HCT116 (cell line): ENCODE data around the gene SNRPF. TPM values are rescaled to one million over a fixed set of nuclear protein-coding genes. Genes with fewer than 3 reads are reported as not detected.

Experiments used
- ATAC-seq: fragments of 200-7000 bp; cut with Tn5 transposase; 2 replicates; pipeline ENCODE4 v1.9.1; 2020; ENCODE audit warnings: mild to moderate bottlenecking, moderate library complexity
- BruUV-seq: library from RNA; stranded (reverse); fragments of 400-500 nt; replicated peaks from 2 replicates; lab custom pipeline; 2021; lab: Mats Ljungman, UMichigan
- CTCF ChIA-PET: fragments of 300-600 bp; sonication (Branson Sonifier 250); formaldehyde crosslinking; loops from one replicate; lab custom pipeline; 2021; ENCODE audit warnings: antibody characterized with exemption; lab: Charles Lee
- POLR2A ChIA-PET: fragments of 300-600, 350-600 bp; sonication (Branson Sonifier 250); formaldehyde crosslinking; loops from one replicate; lab custom pipeline; 2021; ENCODE audit warnings: antibody characterized with exemption; lab: Charles Lee
- RAD21 ChIA-PET, 2 experiments: fragments of 300-600 bp; sonication (Branson Sonifier 250); formaldehyde crosslinking; loops; one replicate each; lab custom pipeline; 2023; ENCODE audit warnings: low total read pairs in 2 of 2; ENCODE audit not compliant: uncharacterized antibody in 2 of 2, unreplicated experiment in 2 of 2, low non-redundant PET in 1 of 2; lab: Charles Lee
- DNase-seq: peaks from one replicate; pipeline ENCODE4 v3.0.0-alpha.2; 2010; ENCODE audit warnings: low read depth, low spot score
- H2AFZ ChIP-seq: fragments of 200-600 bp; shearing (Covaris generic), sonication (generic); 2 replicates; pipeline ENCODE4 v1.6.1; 2017; ENCODE audit warnings: low read depth, mixed run types, mixed read lengths, antibody characterized with exemption, low read length; ENCODE audit not compliant: poor library complexity, severe bottlenecking
- H3K27ac ChIP-seq: 2 replicates; pipeline ENCODE4 v1.5.1; 2012; ENCODE audit warnings: low read depth, low read length
- H3K27me3 ChIP-seq: fragments of 200-600 bp; sonication (generic); 2 replicates; pipeline ENCODE4 v1.6.1; 2016; ENCODE audit warnings: mixed run types, low read length, mixed read lengths; ENCODE audit not compliant: insufficient read depth
- H3K36me3 ChIP-seq, 2 experiments: fragments of 200-500 bp in 1 of 2; fragments of 200-600 bp in 1 of 2; sonication (Bioruptor generic) in 1 of 2; sonication (generic) in 1 of 2; 2 replicates each; pipeline versions ENCODE4 v1.5.1 to v1.6.1; 2014 to 2016; ENCODE audit warnings: low read length in 2 of 2, inconsistent platforms in 1 of 2, mixed read lengths in 1 of 2, mixed run types in 1 of 2; ENCODE audit not compliant: insufficient read depth in 2 of 2, control insufficient read depth in 1 of 2
- H3K4me1 ChIP-seq, 2 experiments: fragments of 200-600 bp in 1 of 2; sonication (generic) in 1 of 2; 2 replicates each; pipeline versions ENCODE4 v1.5.1 to v1.6.1; 2012 to 2017; ENCODE audit warnings: low read length in 2 of 2, inconsistent platforms in 1 of 2, mild to moderate bottlenecking in 1 of 2, mixed read lengths in 1 of 2, mixed run types in 1 of 2, moderate library complexity in 1 of 2; ENCODE audit not compliant: insufficient read depth in 2 of 2, control insufficient read depth in 1 of 2
- H3K4me2 ChIP-seq: fragments of 200-600 bp; sonication (generic); 2 replicates; pipeline ENCODE4 v1.6.1; 2017; ENCODE audit warnings: mixed run types, low read length, mixed read lengths
- H3K4me3 ChIP-seq, 2 experiments: fragments of 200-600 bp in 1 of 2; sonication (generic) in 1 of 2; replicated peaks in 1 of 2; 2 replicates each; pipeline ENCODE4 v1.5.1; 2011 to 2016; ENCODE audit warnings: low read length in 2 of 2, control low read depth in 1 of 2, low read depth in 1 of 2, mild to moderate bottlenecking in 1 of 2, mixed read lengths in 1 of 2, mixed run types in 1 of 2
- H3K79me2 ChIP-seq: fragments of 200-600 bp; sonication (generic); 2 replicates; pipeline ENCODE4 v1.6.1; 2017; ENCODE audit warnings: mild to moderate bottlenecking, mixed run types, low read length, moderate library complexity, mixed read lengths; ENCODE audit not compliant: insufficient read depth
- H3K9ac ChIP-seq: fragments of 200-600 bp; sonication (generic); 2 replicates; pipeline ENCODE4 v1.6.1; 2016; ENCODE audit warnings: low read length, mixed read lengths
- H3K9me2 ChIP-seq: fragments of 200-600 bp; sonication (generic), shearing (Covaris generic); 2 replicates; pipeline ENCODE4 v1.6.1; 2017; ENCODE audit warnings: mixed run types, mild to moderate bottlenecking, moderate library complexity; ENCODE audit not compliant: insufficient read depth
- H3K9me3 ChIP-seq, 2 experiments: fragments of 200-500 bp in 1 of 2; fragments of 200-600 bp in 1 of 2; sonication (Bioruptor generic) in 1 of 2; sonication (generic) in 1 of 2; 2 replicates each; pipeline ENCODE4 v1.6.1; 2014 to 2017; ENCODE audit warnings: low read length in 2 of 2, mixed read lengths in 2 of 2, inconsistent platforms in 1 of 2, low read depth in 1 of 2, mild to moderate bottlenecking in 1 of 2, mixed run types in 1 of 2, moderate library complexity in 1 of 2; ENCODE audit not compliant: control insufficient read depth in 1 of 2, insufficient read depth in 1 of 2
- H4K20me1 ChIP-seq: fragments of 200-600 bp; sonication (generic), shearing (Covaris generic); 2 replicates; pipeline ENCODE4 v1.6.1; 2017; ENCODE audit warnings: mixed run types, mild to moderate bottlenecking, moderate library complexity; ENCODE audit not compliant: insufficient read depth
- CBX3 ChIP-seq: IDR thresholded peaks from 2 replicates; pipeline ENCODE4 v1.6.1; 2012; ENCODE audit warnings: low read depth
- CEBPB ChIP-seq: IDR thresholded peaks from 2 replicates; pipeline ENCODE4 v1.6.1; 2012; ENCODE audit warnings: low read depth
- EGR1 ChIP-seq: IDR thresholded peaks from 2 replicates; pipeline ENCODE4 v1.6.1; 2012; ENCODE audit warnings: low read depth
- ELF1 ChIP-seq: IDR thresholded peaks from 2 replicates; pipeline ENCODE4 v1.6.1; 2012; ENCODE audit warnings: low read depth, borderline replicate concordance
- EZH2 ChIP-seq: fragments of 200-600 bp; sonication (generic); IDR thresholded peaks from 2 replicates; pipeline ENCODE4 v1.6.1; 2017; ENCODE audit warnings: antibody characterized with exemption, mixed run types
- FOSL1 ChIP-seq: IDR thresholded peaks from 2 replicates; pipeline ENCODE4 v1.6.1; 2012; ENCODE audit warnings: low read depth
- JUND ChIP-seq: IDR thresholded peaks from 2 replicates; pipeline ENCODE4 v1.6.1; 2012
- POLR2A ChIP-seq: IDR thresholded peaks from 2 replicates; pipeline ENCODE4 v1.7.0; 2011; ENCODE audit warnings: borderline replicate concordance; ENCODE audit not compliant: insufficient read depth, insufficient read length; ENCODE audit errors: extremely low read depth
- POLR2AphosphoS5 ChIP-seq: IDR thresholded peaks from 2 replicates; pipeline ENCODE4 v1.6.1; 2011; ENCODE audit warnings: mild to moderate bottlenecking, low read depth, low read length, moderate library complexity
- RAD21 ChIP-seq: IDR thresholded peaks from 2 replicates; pipeline ENCODE4 v1.6.1; 2012; ENCODE audit warnings: low read depth, mild to moderate bottlenecking
- SIN3A ChIP-seq: IDR thresholded peaks from 2 replicates; pipeline ENCODE4 v1.6.1; 2012; ENCODE audit warnings: low read depth
- SP1 ChIP-seq: IDR thresholded peaks from 2 replicates; pipeline ENCODE4 v1.6.1; 2012; ENCODE audit warnings: low read depth
- TCF7L2 ChIP-seq: IDR thresholded peaks from 2 replicates; pipeline ENCODE4 v1.7.0; 2011; ENCODE audit warnings: borderline replicate concordance, inconsistent platforms; ENCODE audit not compliant: insufficient read depth, insufficient read length; ENCODE audit errors: extremely low read depth
- ZFX ChIP-seq: fragments of 450-650 bp; IDR thresholded peaks from 2 replicates; pipeline ENCODE4 v1.6.1; 2017
- ZNF274 ChIP-seq: fragments of 200-500 bp; sonication (Bioruptor generic); IDR thresholded peaks from 2 replicates; pipeline ENCODE4 v1.6.1; 2014; ENCODE audit warnings: mild to moderate bottlenecking, low read depth, low read length, inconsistent platforms
- intact Hi-C: fragments of 100-400 bp; cut with micrococcal nuclease; formaldehyde crosslinking; loops from 2 replicates; pipeline ENCODE4 v1.10.0; 2022
- total RNA-seq: library from RNA; stranded (reverse); gene quantifications from one replicate; pipeline ENCODE4 v1.2.1, GENCODE V29; 2021; ENCODE audit not compliant: unreplicated experiment
- TF ChIP-seq, protein P1 (sequence below): IDR thresholded peaks from 2 replicates; pipeline ENCODE4 v1.6.1; 2012; ENCODE audit warnings: low read depth
- TF ChIP-seq, protein P2 (sequence below): IDR thresholded peaks from 2 replicates; pipeline ENCODE4 v1.6.1; 2011; ENCODE audit warnings: mild to moderate bottlenecking, low read length, moderate library complexity; ENCODE audit not compliant: insufficient replicate concordance; ENCODE audit errors: extremely low read depth
- TF ChIP-seq, protein P3 (sequence below), 3 experiments: fragments of 200-600 bp in 1 of 3; sonication (generic) in 1 of 3; IDR thresholded peaks in 2 of 3; conservative IDR thresholded peaks in 1 of 3; 2 replicates each; pipeline ENCODE4 v1.5.1; 2012 to 2017; ENCODE audit warnings: low read depth in 2 of 3, low read length in 2 of 3, antibody characterized with exemption in 1 of 3, borderline replicate concordance in 1 of 3, control low read depth in 1 of 3, mild to moderate bottlenecking in 1 of 3, mixed read lengths in 1 of 3, mixed run types in 1 of 3, moderate library complexity in 1 of 3; ENCODE audit not compliant: insufficient read depth in 1 of 3
- TF ChIP-seq, protein P4 (sequence below): IDR thresholded peaks from 2 replicates; pipeline ENCODE4 v1.6.1; 2012

Gene SNRPF
- total RNA-seq, 1 experiment from 2014 or later: 56.3 TPM

DNA sequence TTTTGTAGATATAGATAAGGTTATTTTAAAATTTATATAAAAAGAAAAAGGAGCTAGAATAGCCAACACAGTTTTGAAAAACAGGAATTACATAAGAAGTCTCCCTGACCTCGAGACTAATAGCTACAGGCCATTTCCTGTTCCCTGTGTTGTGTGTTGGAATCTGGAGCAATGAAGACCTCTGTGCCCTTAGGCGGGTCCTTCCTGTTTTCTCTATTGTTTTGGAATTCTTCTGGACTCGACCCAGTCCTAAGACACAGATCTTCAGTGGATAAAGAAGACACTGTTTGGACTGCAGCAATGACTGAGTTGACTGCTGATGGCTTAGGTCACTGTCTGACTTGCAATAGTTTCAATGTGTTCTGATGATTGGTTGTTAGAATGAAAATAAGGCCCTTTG is 26.2 kb downstream of the SNRPF start:
- Histone ChIP-seq H2AFZ (no peak overlapping the region), H3K9ac (no peak overlapping the region), H3K36me3 (no peaks in the 10 kb centered on the region), H3K9me3 (no peaks in the 10 kb centered on the region; a peak in 1 of 4 replicates), H3K4me1 (no peaks in the 10 kb centered on the region), H3K9me2 (no peaks in the 10 kb centered on the region), H3K79me2 (no peaks in the 10 kb centered on the region), H3K4me2 (no peak overlapping the region), H3K4me3 (no peak overlapping the region), H4K20me1 (no peaks in the 10 kb centered on the region), H3K27me3 (no peaks in the 10 kb centered on the region), H3K27ac (no peak overlapping the region)
- no TSS peak for BruUV-seq
- no peak for ATAC-seq
- POLR2A ChIA-PET: no interaction called here
- no peak for DNase-seq
- intact Hi-C loops: no loop called here
- CTCF ChIA-PET: no interaction called here
- RAD21 ChIA-PET: no interaction called here
- TF ChIP-seq JUND (no peak), TCF7L2 (no peak), ZFX (no peak), CEBPB (no peak), POLR2AphosphoS5 (no peak), EZH2 (no peak), SIN3A (no peak), EGR1 (no peak), ZNF274 (no peak), SP1 (no peak), ELF1 (no peak), RAD21 (no peak), CBX3 (no peak), FOSL1 (no peak), POLR2A (no peak)
- TF ChIP-seq, protein P1, sequence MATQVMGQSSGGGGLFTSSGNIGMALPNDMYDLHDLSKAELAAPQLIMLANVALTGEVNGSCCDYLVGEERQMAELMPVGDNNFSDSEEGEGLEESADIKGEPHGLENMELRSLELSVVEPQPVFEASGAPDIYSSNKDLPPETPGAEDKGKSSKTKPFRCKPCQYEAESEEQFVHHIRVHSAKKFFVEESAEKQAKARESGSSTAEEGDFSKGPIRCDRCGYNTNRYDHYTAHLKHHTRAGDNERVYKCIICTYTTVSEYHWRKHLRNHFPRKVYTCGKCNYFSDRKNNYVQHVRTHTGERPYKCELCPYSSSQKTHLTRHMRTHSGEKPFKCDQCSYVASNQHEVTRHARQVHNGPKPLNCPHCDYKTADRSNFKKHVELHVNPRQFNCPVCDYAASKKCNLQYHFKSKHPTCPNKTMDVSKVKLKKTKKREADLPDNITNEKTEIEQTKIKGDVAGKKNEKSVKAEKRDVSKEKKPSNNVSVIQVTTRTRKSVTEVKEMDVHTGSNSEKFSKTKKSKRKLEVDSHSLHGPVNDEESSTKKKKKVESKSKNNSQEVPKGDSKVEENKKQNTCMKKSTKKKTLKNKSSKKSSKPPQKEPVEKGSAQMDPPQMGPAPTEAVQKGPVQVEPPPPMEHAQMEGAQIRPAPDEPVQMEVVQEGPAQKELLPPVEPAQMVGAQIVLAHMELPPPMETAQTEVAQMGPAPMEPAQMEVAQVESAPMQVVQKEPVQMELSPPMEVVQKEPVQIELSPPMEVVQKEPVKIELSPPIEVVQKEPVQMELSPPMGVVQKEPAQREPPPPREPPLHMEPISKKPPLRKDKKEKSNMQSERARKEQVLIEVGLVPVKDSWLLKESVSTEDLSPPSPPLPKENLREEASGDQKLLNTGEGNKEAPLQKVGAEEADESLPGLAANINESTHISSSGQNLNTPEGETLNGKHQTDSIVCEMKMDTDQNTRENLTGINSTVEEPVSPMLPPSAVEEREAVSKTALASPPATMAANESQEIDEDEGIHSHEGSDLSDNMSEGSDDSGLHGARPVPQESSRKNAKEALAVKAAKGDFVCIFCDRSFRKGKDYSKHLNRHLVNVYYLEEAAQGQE: no peak
- TF ChIP-seq, protein P2, sequence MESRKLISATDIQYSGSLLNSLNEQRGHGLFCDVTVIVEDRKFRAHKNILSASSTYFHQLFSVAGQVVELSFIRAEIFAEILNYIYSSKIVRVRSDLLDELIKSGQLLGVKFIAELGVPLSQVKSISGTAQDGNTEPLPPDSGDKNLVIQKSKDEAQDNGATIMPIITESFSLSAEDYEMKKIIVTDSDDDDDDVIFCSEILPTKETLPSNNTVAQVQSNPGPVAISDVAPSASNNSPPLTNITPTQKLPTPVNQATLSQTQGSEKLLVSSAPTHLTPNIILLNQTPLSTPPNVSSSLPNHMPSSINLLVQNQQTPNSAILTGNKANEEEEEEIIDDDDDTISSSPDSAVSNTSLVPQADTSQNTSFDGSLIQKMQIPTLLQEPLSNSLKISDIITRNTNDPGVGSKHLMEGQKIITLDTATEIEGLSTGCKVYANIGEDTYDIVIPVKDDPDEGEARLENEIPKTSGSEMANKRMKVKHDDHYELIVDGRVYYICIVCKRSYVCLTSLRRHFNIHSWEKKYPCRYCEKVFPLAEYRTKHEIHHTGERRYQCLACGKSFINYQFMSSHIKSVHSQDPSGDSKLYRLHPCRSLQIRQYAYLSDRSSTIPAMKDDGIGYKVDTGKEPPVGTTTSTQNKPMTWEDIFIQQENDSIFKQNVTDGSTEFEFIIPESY: no peak
- TF ChIP-seq, protein P3, sequence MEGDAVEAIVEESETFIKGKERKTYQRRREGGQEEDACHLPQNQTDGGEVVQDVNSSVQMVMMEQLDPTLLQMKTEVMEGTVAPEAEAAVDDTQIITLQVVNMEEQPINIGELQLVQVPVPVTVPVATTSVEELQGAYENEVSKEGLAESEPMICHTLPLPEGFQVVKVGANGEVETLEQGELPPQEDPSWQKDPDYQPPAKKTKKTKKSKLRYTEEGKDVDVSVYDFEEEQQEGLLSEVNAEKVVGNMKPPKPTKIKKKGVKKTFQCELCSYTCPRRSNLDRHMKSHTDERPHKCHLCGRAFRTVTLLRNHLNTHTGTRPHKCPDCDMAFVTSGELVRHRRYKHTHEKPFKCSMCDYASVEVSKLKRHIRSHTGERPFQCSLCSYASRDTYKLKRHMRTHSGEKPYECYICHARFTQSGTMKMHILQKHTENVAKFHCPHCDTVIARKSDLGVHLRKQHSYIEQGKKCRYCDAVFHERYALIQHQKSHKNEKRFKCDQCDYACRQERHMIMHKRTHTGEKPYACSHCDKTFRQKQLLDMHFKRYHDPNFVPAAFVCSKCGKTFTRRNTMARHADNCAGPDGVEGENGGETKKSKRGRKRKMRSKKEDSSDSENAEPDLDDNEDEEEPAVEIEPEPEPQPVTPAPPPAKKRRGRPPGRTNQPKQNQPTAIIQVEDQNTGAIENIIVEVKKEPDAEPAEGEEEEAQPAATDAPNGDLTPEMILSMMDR (IDR thresholded peaks at IDR 0.05 in 2 of 3, conservative IDR thresholded peaks at IDR 0.05 in 1 of 3; ENCODE audit: borderline replicate concordance in 1 of 3, insufficient read depth in 1 of 3, low read depth in 2 of 3, low read length in 2 of 3): no peak
- TF ChIP-seq, protein P4, sequence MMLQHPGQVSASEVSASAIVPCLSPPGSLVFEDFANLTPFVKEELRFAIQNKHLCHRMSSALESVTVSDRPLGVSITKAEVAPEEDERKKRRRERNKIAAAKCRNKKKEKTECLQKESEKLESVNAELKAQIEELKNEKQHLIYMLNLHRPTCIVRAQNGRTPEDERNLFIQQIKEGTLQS: no peak
- TF ChIP-seq, all 23 proteins: peak for 0
